ENCODE measurements around the gene RREB1.

RREB1 gene

GRCh38 chr6:7201732-7202541 is 94.2 kb downstream of the RREB1 start:
- Histone ChIP-seq H3K4me1 (ENCODE audit: control insufficient read depth, insufficient read depth, low read length) (peaks cover 21% of the 10 kb centered on the region), H3K9ac (ENCODE audit: low read length) (no peak overlapping the region), H3K9me3 (ENCODE audit: control insufficient read depth, low read length) (no peaks in the 10 kb centered on the region), H3K27me3 (replicated peaks; ENCODE audit: control insufficient read depth, insufficient read depth, low read length) (no peaks in the 10 kb centered on the region), H3K36me3 (ENCODE audit: control insufficient read depth, insufficient read depth, low read length, severe bottlenecking) (peaks cover 70% of the 10 kb centered on the region), H3K4me3 (ENCODE audit: low read length) (no peak overlapping the region)
- no peak for DNase-seq (ENCODE audit: low read depth)

- H3K9me3 ChIP-seq (ENCODE audit: control insufficient read depth, low read length) = no peaks in the 10 kb centered on the region
- no peaks in the 10 kb centered on the region for H3K27me3 ChIP-seq (replicated peaks; ENCODE audit: control insufficient read depth, insufficient read depth, low read length)
- H3K4me1 ChIP-seq (ENCODE audit: control insufficient read depth, insufficient read depth, low read length) = peaks cover 25% of the 10 kb centered on the region
- no peak overlapping the region for H3K4me3 ChIP-seq (ENCODE audit: low read length)
- no peak for DNase-seq (ENCODE audit: low read depth)
- H3K9ac ChIP-seq (ENCODE audit: low read length) = no peak overlapping the region
- H3K36me3 ChIP-seq (ENCODE audit: control insufficient read depth, insufficient read depth, low read length, severe bottlenecking) = peaks cover 68% of the 10 kb centered on the region
Observed at GRCh38 chr6:7202950-7203349, 95.2 kb downstream of the RREB1 start.

- no peaks in the 10 kb centered on the region for H3K9me3 ChIP-seq (ENCODE audit: control insufficient read depth, low read length)
- peaks cover 28% of the 10 kb centered on the region for H3K4me1 ChIP-seq (ENCODE audit: control insufficient read depth, insufficient read depth, low read length)
- no peaks in the 10 kb centered on the region for H3K27me3 ChIP-seq (replicated peaks; ENCODE audit: control insufficient read depth, insufficient read depth, low read length)
- no peak for DNase-seq (ENCODE audit: low read depth)
- no peak overlapping the region for H3K9ac ChIP-seq (ENCODE audit: low read length)
- H3K4me3 ChIP-seq (ENCODE audit: low read length) = no peak overlapping the region
- peaks cover 59% of the 10 kb centered on the region for H3K36me3 ChIP-seq (ENCODE audit: control insufficient read depth, insufficient read depth, low read length, severe bottlenecking)
Observed at GRCh38 chr6:7203939-7204338, 96.2 kb downstream of the RREB1 start.

- no peaks in the 10 kb centered on the region for H3K9me3 ChIP-seq (ENCODE audit: control insufficient read depth, low read length)
- no peak overlapping the region for H3K4me3 ChIP-seq (ENCODE audit: low read length)
- peak; percentile 16 for DNase-seq (ENCODE audit: low read depth)
- peaks cover 58% of the 10 kb centered on the region for H3K36me3 ChIP-seq (ENCODE audit: control insufficient read depth, insufficient read depth, low read length, severe bottlenecking)
- no peaks in the 10 kb centered on the region for H3K27me3 ChIP-seq (replicated peaks; ENCODE audit: control insufficient read depth, insufficient read depth, low read length)
- peaks cover 28% of the 10 kb centered on the region for H3K4me1 ChIP-seq (ENCODE audit: control insufficient read depth, insufficient read depth, low read length)
- H3K9ac ChIP-seq (ENCODE audit: low read length) = no peak overlapping the region
Observed at GRCh38 chr6:7204726-7205125, 97.0 kb downstream of the RREB1 start.

GRCh38 chr6:7207720-7208119 is 100.0 kb downstream of the RREB1 start:
- no peak for DNase-seq (ENCODE audit: low read depth)
- no peak overlapping the region for H3K4me3 ChIP-seq (ENCODE audit: low read length)
- H3K9ac ChIP-seq (ENCODE audit: low read length) = no peak overlapping the region
- H3K4me1 ChIP-seq (ENCODE audit: control insufficient read depth, insufficient read depth, low read length) = peaks cover 24% of the 10 kb centered on the region
- H3K36me3 ChIP-seq (ENCODE audit: control insufficient read depth, insufficient read depth, low read length, severe bottlenecking) = peaks cover 67% of the 10 kb centered on the region
- no peaks in the 10 kb centered on the region for H3K9me3 ChIP-seq (ENCODE audit: control insufficient read depth, low read length)
- no peaks in the 10 kb centered on the region for H3K27me3 ChIP-seq (replicated peaks; ENCODE audit: control insufficient read depth, insufficient read depth, low read length)

- Histone ChIP-seq H3K27me3 (replicated peaks; ENCODE audit: control insufficient read depth, insufficient read depth, low read length) (no peaks in the 10 kb centered on the region), H3K4me3 (ENCODE audit: low read length) (no peak overlapping the region), H3K36me3 (ENCODE audit: control insufficient read depth, insufficient read depth, low read length, severe bottlenecking) (peaks cover 81% of the 10 kb centered on the region), H3K9ac (ENCODE audit: low read length) (no peak overlapping the region), H3K9me3 (ENCODE audit: control insufficient read depth, low read length) (no peaks in the 10 kb centered on the region), H3K4me1 (ENCODE audit: control insufficient read depth, insufficient read depth, low read length) (peaks cover 20% of the 10 kb centered on the region)
- no peak for DNase-seq (ENCODE audit: low read depth)
Observed at GRCh38 chr6:7213416-7213815, 105.7 kb downstream of the RREB1 start.

GRCh38 chr6:7214468-7214867 is 106.7 kb downstream of the RREB1 start:
- no peak overlapping the region for H3K4me3 ChIP-seq (ENCODE audit: low read length)
- no peaks in the 10 kb centered on the region for H3K9me3 ChIP-seq (ENCODE audit: control insufficient read depth, low read length)
- peaks cover 29% of the 10 kb centered on the region for H3K4me1 ChIP-seq (ENCODE audit: control insufficient read depth, insufficient read depth, low read length)
- H3K27me3 ChIP-seq (replicated peaks; ENCODE audit: control insufficient read depth, insufficient read depth, low read length) = no peaks in the 10 kb centered on the region
- H3K9ac ChIP-seq (ENCODE audit: low read length) = no peak overlapping the region
- H3K36me3 ChIP-seq (ENCODE audit: control insufficient read depth, insufficient read depth, low read length, severe bottlenecking) = peaks cover 81% of the 10 kb centered on the region
- no peak for DNase-seq (ENCODE audit: low read depth)

- peaks cover 77% of the 10 kb centered on the region for H3K36me3 ChIP-seq (ENCODE audit: control insufficient read depth, insufficient read depth, low read length, severe bottlenecking)
- no peak overlapping the region for H3K4me3 ChIP-seq (ENCODE audit: low read length)
- DNase-seq (ENCODE audit: low read depth) = no peak
- no peaks in the 10 kb centered on the region for H3K27me3 ChIP-seq (replicated peaks; ENCODE audit: control insufficient read depth, insufficient read depth, low read length)
- H3K4me1 ChIP-seq (ENCODE audit: control insufficient read depth, insufficient read depth, low read length) = peaks cover 36% of the 10 kb centered on the region
- no peaks in the 10 kb centered on the region for H3K9me3 ChIP-seq (ENCODE audit: control insufficient read depth, low read length)
- no peak overlapping the region for H3K9ac ChIP-seq (ENCODE audit: low read length)
Observed at GRCh38 chr6:7215131-7215530, 107.4 kb downstream of the RREB1 start.

GRCh38 chr6:7215798-7216231 is 108.1 kb downstream of the RREB1 start:
- Histone ChIP-seq H3K4me1 (ENCODE audit: control insufficient read depth, insufficient read depth, low read length) (peaks cover 42% of the 10 kb centered on the region), H3K9ac (ENCODE audit: low read length) (no peak overlapping the region), H3K27me3 (replicated peaks; ENCODE audit: control insufficient read depth, insufficient read depth, low read length) (no peaks in the 10 kb centered on the region), H3K9me3 (ENCODE audit: control insufficient read depth, low read length) (no peaks in the 10 kb centered on the region), H3K4me3 (ENCODE audit: low read length) (no peak overlapping the region), H3K36me3 (ENCODE audit: control insufficient read depth, insufficient read depth, low read length, severe bottlenecking) (peaks cover 70% of the 10 kb centered on the region)
- DNase-seq (ENCODE audit: low read depth) = no peak

GRCh38 chr6:7216941-7217621 is 109.3 kb downstream of the RREB1 start:
- peaks cover 43% of the 10 kb centered on the region for H3K4me1 ChIP-seq (ENCODE audit: control insufficient read depth, insufficient read depth, low read length)
- DNase-seq (ENCODE audit: low read depth) = no peak
- H3K36me3 ChIP-seq (ENCODE audit: control insufficient read depth, insufficient read depth, low read length, severe bottlenecking) = peaks cover 66% of the 10 kb centered on the region
- H3K4me3 ChIP-seq (ENCODE audit: low read length) = no peak overlapping the region
- H3K9me3 ChIP-seq (ENCODE audit: control insufficient read depth, low read length) = no peaks in the 10 kb centered on the region
- no peak overlapping the region for H3K9ac ChIP-seq (ENCODE audit: low read length)
- H3K27me3 ChIP-seq (replicated peaks; ENCODE audit: control insufficient read depth, insufficient read depth, low read length) = no peaks in the 10 kb centered on the region

- H3K9me3 ChIP-seq (ENCODE audit: control insufficient read depth, low read length) = no peaks in the 10 kb centered on the region
- peaks cover 63% of the 10 kb centered on the region for H3K36me3 ChIP-seq (ENCODE audit: control insufficient read depth, insufficient read depth, low read length, severe bottlenecking)
- DNase-seq (ENCODE audit: low read depth) = peak; percentile 42
- H3K9ac ChIP-seq (ENCODE audit: low read length) = no peak overlapping the region
- H3K27me3 ChIP-seq (replicated peaks; ENCODE audit: control insufficient read depth, insufficient read depth, low read length) = no peaks in the 10 kb centered on the region
- peaks cover 43% of the 10 kb centered on the region for H3K4me1 ChIP-seq (ENCODE audit: control insufficient read depth, insufficient read depth, low read length)
- no peak overlapping the region for H3K4me3 ChIP-seq (ENCODE audit: low read length)
Observed at GRCh38 chr6:7218406-7218988, 110.7 kb downstream of the RREB1 start.

Measured in adipocyte (in vitro differentiated cells).